GM21360 (cell line): Measurements from ENCODE around the gene B3GALT4.

ENCODE experiments used
- ATAC-seq: cut with Tn5 transposase; IDR thresholded peaks from one replicate; pipeline ENCODE4 v1.9.1; 2021; ENCODE audit warnings: mild to moderate bottlenecking, moderate library complexity; ENCODE audit not compliant: unreplicated experiment

Gene B3GALT4

DNA sequence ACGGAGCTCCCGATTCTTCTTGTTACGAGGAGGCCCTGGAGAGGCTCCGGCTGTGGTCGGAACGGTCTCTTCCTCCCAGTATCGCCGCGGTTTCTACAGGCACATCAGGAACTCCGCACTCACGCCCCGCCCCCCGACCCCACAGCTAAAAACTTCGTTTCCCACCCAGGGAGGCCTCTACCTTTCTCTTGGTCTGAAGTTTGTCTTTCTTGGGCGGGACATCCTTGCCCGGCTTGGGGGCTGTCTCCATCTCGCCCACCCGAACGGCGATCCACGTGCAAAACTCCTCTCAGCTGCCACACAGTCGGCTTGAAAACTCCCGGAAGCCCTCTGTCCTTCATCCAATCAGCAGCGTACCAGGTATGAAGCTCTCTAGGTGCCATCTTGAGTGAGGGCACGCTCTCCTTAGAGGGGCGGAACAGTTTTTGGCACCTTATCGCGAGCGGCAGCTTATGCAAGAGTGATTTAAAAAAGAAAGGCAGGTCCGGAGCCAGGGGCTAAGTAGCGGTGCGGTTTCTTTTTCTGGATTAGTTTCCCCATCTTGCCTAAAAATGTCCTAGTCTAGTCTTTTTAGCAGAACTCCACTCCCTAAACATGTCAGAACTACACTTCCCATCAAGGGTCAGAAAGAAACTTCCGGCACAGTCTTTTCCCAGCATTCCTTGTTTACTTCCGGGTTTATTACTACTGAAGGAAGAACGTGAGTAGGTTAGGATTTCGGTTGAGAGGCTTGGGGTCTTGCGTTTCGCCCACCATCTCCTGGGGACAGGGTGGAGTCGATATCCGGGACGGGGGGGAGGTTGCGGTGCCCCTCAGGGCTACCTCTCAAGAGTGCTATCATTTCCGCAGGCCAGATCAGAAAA is 12.2 kb downstream of the B3GALT4 start, which contains the start of the genes PFDN6 and WDR46:
TSS of gene PFDN6 (plus strand) at position 681 of the 863 bp plus-strand sequence. CDS start 256 bp downstream, outside the sequence.
TSS of gene WDR46 (minus strand) at position 319 of the 863 bp plus-strand sequence. CDS start at position 250, 69 bp downstream.
- ATAC-seq: peak; percentile 69

DNA sequence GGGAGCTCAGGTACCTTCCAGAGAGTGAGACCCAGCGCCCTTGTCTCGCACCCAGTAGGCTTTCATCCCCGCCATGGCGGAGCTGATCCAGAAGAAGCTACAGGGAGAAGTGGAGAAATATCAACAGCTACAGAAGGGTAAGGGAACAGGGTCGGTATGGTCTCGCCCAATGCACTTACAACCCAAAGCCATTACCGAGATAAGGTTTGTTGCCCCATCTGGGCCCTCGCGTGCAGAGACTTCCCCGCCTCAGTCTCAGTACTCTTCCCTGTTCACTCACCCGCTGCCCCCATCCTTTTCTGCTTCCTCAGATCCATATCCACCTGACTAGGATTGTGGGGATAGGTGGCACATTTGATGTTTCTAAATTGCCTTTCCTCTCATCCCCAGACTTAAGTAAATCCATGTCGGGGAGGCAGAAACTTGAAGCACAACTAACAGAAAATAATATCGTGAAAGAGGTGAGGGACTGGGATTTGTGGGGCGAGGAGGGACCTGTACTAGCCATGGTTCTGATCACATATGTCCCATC is 12.9 kb downstream of the B3GALT4 start:
- ATAC-seq: no peak

DNA sequence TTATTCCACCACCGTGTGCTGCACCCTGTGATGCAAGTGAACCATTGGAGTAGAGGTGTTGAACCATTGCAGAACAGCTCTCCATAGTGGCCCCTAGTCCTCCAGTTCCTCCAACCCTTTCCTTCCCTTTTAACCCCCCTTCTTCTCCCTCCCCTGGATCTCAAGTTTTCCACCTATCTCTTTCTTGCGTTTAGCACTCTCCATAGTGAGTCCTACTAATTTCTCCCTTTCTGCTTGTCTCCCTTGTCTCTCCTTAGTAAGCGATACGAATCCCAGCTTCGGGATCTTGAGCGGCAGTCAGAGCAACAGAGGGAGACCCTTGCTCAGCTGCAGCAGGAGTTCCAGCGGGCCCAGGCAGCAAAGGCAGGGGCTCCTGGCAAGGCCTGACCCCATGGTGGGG is 13.5 kb downstream of the B3GALT4 start:
- no peak for ATAC-seq

DNA sequence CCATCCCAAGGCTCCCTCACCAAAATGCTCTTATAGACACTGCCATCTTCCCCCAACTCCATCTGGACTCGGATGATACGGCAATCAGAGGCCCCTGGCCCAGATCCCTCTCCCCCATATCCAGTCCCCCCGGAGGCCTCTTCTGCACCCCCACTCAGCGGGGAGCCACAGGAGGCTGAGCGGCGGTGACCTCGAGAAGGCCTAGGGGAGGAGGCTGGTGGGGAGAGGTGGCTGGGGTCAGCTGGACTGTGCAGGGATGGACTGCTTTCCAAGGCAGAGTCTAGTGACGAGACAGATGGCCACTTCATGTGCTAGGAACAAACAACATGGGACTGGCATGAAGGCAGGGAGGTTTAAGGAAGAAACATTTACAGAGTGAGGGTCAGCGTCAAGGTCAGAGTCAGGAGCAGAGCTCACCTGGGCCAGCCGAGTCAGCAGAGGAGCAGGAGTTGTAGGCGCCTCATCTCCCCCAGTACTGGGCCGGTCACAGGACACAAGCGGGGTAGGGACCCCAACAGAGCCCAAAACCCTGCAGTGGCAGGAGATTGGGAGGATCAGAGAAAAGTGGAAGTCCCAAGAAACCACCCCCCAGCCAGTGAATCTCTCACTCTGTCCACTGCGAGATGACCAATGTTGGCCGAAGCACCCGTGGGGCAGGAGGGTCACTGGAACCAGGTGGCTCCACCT is 16.2 kb downstream of the B3GALT4 start:
- no peak for ATAC-seq

DNA sequence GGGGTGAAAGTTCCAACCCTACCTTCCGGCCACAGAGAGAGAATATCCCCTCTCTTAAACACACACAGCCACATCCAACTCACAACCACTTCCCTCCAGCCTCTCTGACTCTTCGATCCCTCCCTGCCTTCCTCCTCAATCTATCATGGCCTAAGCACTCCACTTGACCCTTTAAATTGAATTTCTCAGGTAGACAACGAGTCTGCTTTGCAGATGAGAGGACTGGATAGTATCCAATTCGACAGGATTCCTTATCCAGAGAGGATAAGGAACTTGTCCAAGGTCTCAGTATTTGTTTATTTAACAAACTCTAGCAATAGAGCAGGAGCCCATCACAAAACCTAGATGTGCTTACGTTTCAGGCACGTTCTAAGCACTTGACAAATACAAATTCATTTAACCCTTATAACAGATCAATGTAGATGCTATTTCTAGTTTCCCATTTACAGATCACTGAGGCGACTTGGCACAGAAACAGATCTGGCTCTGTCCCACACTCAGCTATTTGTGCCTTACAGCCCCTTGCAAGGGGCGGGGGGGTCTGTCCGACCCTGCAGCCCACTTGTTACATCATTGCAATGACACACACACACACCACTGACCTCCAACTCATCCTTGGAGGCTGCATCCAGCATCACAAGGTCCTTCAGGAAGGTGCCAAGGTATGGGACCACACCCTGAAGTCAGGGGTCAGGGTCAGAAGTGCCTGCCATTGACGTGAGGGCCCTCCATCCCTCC is 17.3 kb downstream of the B3GALT4 start:
- no peak for ATAC-seq

DNA sequence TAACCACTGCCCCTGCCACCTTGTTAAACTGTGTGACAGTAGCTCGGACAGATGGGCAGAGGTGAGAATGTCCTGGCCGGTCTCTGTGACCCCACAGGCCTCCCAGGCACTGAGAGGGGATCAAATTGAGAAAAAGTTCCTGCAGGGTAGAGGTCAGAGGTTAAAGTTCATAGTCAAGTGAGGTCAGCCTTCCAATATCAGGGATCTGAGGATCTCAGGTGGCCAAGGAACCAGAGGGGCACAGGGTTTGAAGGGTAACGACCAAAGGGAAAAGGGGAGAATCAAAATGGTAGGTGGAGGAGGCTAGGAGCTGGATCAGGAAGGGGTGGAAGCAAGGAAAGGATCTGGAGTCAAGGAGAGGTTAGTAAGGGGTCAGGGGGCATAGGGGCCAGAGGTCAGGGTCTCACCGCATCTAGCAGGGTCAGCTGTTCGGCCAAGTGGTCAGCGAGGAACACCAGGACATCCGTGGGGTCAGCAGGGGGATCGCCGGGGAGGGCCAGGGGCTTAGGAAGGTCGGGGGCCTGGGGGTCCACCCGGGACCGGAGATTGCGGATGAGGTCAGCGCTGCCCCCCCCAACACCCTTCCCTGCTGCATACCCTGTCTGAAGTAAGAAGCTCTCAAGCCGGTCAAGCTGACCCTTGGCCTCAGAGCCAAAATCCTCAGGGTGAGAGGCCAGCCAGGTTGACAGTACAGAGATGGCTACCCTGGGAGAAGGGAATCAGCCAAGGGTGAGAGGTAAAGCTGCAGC is 18.9 kb downstream of the B3GALT4 start:
- no peak for ATAC-seq

DNA sequence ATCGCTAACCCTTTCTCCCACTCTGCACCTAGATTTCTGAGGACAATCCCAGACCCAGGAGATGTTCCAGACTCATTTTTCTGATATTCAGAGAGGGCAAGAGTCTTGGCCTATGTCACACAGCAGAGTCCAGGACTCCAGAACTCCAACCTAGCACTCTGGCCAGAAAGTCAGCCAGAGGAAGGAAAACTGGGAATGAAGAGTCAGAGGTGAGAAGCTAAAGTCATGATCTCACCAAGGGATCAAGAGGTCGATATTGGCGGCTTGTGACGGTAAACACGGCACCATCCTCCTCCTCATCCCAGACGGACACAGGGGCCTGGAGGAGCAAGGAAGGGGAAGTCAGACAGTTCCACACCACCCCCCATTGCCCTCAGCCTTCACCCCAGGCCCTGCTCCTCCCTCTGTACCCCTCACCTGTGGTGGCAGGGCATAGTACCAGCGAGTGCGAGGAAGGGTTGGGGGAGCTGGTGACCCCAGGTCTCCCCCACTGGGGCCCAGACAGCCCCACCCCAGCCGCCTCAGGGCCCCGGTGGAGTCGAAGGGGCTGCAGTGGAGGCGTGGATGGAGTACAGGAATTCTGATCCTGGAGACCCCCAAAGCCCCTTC is 20.0 kb downstream of the B3GALT4 start:
- ATAC-seq: no peak

DNA sequence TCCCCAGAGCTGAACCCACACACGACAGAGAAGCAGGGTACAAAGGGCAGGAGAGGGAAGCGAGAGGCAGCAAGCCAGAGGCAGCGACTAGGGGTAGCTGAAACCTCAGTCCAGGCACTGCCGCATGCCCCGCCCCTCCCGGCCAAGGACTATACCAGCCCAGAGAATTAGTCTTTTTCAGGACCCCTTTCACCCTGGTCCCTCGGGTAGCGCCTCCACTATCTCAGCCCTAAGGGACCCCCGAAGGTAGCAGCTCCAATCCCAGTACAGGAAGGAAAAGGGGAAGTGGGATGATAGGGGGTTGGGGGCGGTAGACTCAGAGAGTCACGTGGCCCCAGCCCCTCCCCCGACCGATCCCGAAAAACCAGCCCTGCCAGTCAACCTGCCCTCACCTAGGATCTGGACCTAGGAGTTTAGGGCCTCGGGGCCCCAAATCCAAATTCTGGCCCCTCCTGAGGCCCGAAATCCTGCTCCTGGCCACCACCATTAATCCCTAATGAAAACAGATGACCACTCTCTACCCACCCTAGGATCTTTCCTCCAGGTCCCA is 20.6 kb downstream of the B3GALT4 start:
- ATAC-seq: no peak

GRCh38 chr6:33297956-33298772 is 21.2 kb downstream of the B3GALT4 start:
- no peak for ATAC-seq

- ATAC-seq: peak; percentile 13
Measured at GRCh38 chr6:33298773-33299236, 21.9 kb downstream of the B3GALT4 start, which contains the start of gene RGL2. RGL2 (minus strand) TSS chr6:33298942; CDS start chr6:33298610, 332 bp downstream.

DNA sequence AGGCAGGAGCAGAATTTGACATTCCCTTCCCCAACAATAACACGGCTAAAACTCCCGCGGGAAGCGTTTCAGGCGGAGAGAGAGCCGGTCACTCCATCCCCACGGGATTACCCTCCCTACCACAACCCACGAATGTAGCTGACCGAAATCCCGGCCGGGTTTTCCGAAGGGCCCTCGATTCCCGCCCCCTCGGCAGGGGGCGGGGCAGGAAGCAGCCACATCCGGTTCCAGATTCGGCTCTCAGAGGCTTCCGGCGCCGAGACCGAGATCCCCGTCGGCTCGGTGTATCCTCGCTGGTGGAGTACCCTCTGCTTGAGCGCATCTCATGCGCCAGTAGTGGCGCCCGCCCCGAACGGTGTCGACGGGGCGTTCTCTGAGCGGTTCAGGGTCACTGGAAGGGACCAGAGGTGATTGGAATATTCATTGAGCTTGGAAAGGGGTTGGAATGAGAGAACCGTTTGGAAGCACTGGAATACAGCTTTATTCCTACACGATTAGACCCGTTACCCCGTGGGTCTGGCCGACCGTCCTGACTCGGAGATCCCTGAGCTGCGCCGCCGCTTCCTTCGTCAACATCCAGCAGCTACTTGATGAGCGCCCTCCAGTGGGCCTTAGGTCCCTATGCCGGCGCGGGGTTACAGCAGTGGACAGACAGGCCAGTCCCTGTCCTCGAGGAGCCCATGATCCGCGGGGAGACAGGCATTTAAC is 22.5 kb downstream of the B3GALT4 start:
- peak; percentile 68 for ATAC-seq

- no peak for ATAC-seq
Measured at GRCh38 chr6:33301877-33302276, 25.0 kb downstream of the B3GALT4 start.

GRCh38 chr6:33304216-33304615 is 27.3 kb downstream of the B3GALT4 start:
- no peak for ATAC-seq

DNA sequence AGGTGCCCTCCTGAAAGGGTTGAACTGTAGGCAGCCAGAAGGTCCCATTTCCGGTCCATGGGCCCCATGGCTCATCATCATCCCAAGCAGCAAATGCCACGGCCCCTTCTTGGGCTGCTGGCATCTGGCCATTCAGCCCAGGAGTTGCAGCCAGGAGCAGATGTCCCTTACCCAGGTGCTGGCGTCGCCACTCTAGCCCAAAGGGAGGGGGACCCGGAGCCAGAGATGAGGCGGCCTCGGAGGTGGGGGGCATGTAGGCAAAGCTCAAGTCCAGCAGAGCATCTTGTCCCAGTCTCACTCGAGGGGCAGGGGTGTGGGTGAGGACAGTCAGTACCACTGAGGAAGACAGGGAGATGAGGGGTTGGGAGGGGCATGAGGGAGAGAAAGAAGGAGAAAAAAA is 28.1 kb downstream of the B3GALT4 start:
- ATAC-seq: no peak

DNA sequence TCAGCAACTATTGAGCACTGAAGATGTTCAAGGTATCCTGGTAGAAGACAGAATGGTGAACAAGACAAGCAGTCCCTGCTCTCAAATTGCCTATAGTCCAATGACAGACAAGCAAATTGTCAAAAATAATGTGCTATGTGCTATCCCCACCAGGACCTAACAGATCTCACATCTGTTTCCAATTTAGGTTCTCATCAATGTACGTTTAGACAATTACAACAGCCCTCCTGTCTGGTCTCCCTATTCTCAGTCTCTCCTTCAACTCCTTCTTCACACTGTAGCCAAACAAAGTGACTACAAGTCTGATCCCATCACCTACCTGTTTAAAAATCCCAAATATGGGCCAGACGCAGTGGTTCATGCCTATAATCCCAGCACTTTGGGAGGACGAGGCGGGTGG is 29.4 kb downstream of the B3GALT4 start:
- ATAC-seq: no peak

GRCh38 chr6:33312361-33313104 is 35.6 kb downstream of the B3GALT4 start:
- ATAC-seq: no peak

- peak; percentile 2 for ATAC-seq
Measured at GRCh38 chr6:33313105-33313708, 36.3 kb downstream of the B3GALT4 start.
